WTC11 (cell line): ENCODE data around the gene C14orf132. TPM values are rescaled to one million over a fixed set of nuclear protein-coding genes. Genes with fewer than 3 reads are reported as not detected.

ENCODE experiments used
- ATAC-seq: fragments of 200-7000 bp; cut with Tn5 transposase; 2 replicates; pipeline ENCODE4 v1.10.0; 2021; ENCODE audit warnings: mild to moderate bottlenecking, moderate library complexity
- CTCF ChIA-PET: fragments of 300-600 bp; sonication (Branson Sonifier 250); formaldehyde crosslinking; loops from one replicate; lab custom pipeline; 2021; ENCODE audit warnings: antibody characterized with exemption; lab: Charles Lee
- POLR2A ChIA-PET: fragments of 350-600 bp; sonication (Branson Sonifier 250); formaldehyde crosslinking; loops from one replicate; lab custom pipeline; 2021; ENCODE audit warnings: antibody characterized with exemption; lab: Charles Lee
- DNase-seq: peaks from one replicate; pipeline ENCODE4 v3.0.0; 2021; ENCODE audit warnings: low spot score
- H3K27ac Mint-ChIP-seq: 2 replicates; pipeline ENCODE4 v1.8.0; 2021; ENCODE audit warnings: mixed read lengths
- H3K27me3 Mint-ChIP-seq: 2 replicates; pipeline ENCODE4 v1.8.0; 2021; ENCODE audit warnings: low read depth, mild to moderate bottlenecking, moderate library complexity, mixed read lengths
- H3K36me3 Mint-ChIP-seq: 2 replicates; pipeline ENCODE4 v1.8.0; 2021; ENCODE audit warnings: mixed read lengths
- H3K4me1 Mint-ChIP-seq: 2 replicates; pipeline ENCODE4 v1.8.0; 2022; ENCODE audit warnings: mixed read lengths
- H3K4me3 Mint-ChIP-seq: 2 replicates; pipeline ENCODE4 v1.8.0; 2021; ENCODE audit warnings: mild to moderate bottlenecking, moderate library complexity, mixed read lengths
- H3K9me3 Mint-ChIP-seq: 2 replicates; pipeline ENCODE4 v1.8.0; 2021; ENCODE audit warnings: mixed read lengths
- AFF4 ChIP-seq: sonication (generic); formaldehyde crosslinking; IDR thresholded peaks from 2 replicates; pipeline ENCODE4 v1.8.1; 2023; ENCODE audit warnings: mild to moderate bottlenecking, missing genetic modification reagents, borderline replicate concordance
- ERG ChIP-seq: fragments of 250-450 bp; sonication (Bioruptor Pico); IDR thresholded peaks from 2 replicates; pipeline ENCODE4 v1.8.0; 2021; ENCODE audit warnings: mild to moderate bottlenecking
- GABPB1 ChIP-seq: sonication (generic); formaldehyde crosslinking; IDR thresholded peaks from 2 replicates; pipeline ENCODE4 v1.8.1; 2023; ENCODE audit warnings: mild to moderate bottlenecking, missing genetic modification reagents
- GTF2I ChIP-seq: fragments of 250-450 bp; sonication (Bioruptor Pico); conservative IDR thresholded peaks from 2 replicates; pipeline ENCODE4 v1.4.0; 2021; ENCODE audit warnings: mild to moderate bottlenecking
- NFATC4 ChIP-seq: fragments of 250-450 bp; sonication (Bioruptor Pico); IDR thresholded peaks from 2 replicates; pipeline ENCODE4 v1.9.0; 2021; ENCODE audit warnings: mild to moderate bottlenecking
- NR2C2 ChIP-seq: sonication (generic); formaldehyde crosslinking; IDR thresholded peaks from 2 replicates; pipeline ENCODE4 v1.8.0; 2022; ENCODE audit warnings: mild to moderate bottlenecking, missing genetic modification reagents
- PREB ChIP-seq: sonication (generic); formaldehyde crosslinking; IDR thresholded peaks from 2 replicates; pipeline ENCODE4 v1.8.1; 2022; ENCODE audit warnings: mild to moderate bottlenecking, missing genetic modification reagents, moderate library complexity, borderline replicate concordance
- PRRX2 ChIP-seq: fragments of 250-450 bp; sonication (Bioruptor Pico); IDR thresholded peaks from 2 replicates; pipeline ENCODE4 v1.8.0; 2021; ENCODE audit warnings: mild to moderate bottlenecking
- SMAD3 ChIP-seq: sonication (generic); formaldehyde crosslinking; IDR thresholded peaks from 2 replicates; pipeline ENCODE4 v1.8.0; 2022; ENCODE audit warnings: missing genetic modification reagents, mild to moderate bottlenecking, borderline replicate concordance
- STAT6 ChIP-seq: sonication (generic); formaldehyde crosslinking; conservative IDR thresholded peaks from 2 replicates; pipeline ENCODE4 v1.8.1; 2023; ENCODE audit warnings: mild to moderate bottlenecking, low read depth, missing genetic modification reagents, moderate library complexity
- TCF7 ChIP-seq: sonication (generic); formaldehyde crosslinking; IDR thresholded peaks from 2 replicates; pipeline ENCODE4 v1.8.0; 2022; ENCODE audit warnings: mild to moderate bottlenecking, low read depth, missing genetic modification reagents, moderate library complexity
- ZNF317 ChIP-seq: sonication (generic); formaldehyde crosslinking; IDR thresholded peaks from 2 replicates; pipeline ENCODE4 v1.8.1; 2023; ENCODE audit warnings: low read depth, mild to moderate bottlenecking, moderate library complexity, missing genetic modification reagents, borderline replicate concordance
- total RNA-seq: library from RNA; stranded (reverse); gene quantifications from 3 replicates; pipeline ENCODE4 v1.2.3, GENCODE V29; 2021
- TF ChIP-seq, protein P1 (sequence below): sonication (generic); formaldehyde crosslinking; IDR thresholded peaks from 2 replicates; pipeline ENCODE4 v1.8.0; 2022; ENCODE audit warnings: mild to moderate bottlenecking, missing genetic modification reagents
- TF ChIP-seq, protein P2 (sequence below): sonication (generic); formaldehyde crosslinking; IDR thresholded peaks from 2 replicates; pipeline ENCODE4 v1.8.1; 2023; ENCODE audit warnings: mild to moderate bottlenecking, moderate library complexity, missing genetic modification reagents

C14orf132 gene
- total RNA-seq, 1 experiment from 2014 or later = 14.1 TPM

DNA sequence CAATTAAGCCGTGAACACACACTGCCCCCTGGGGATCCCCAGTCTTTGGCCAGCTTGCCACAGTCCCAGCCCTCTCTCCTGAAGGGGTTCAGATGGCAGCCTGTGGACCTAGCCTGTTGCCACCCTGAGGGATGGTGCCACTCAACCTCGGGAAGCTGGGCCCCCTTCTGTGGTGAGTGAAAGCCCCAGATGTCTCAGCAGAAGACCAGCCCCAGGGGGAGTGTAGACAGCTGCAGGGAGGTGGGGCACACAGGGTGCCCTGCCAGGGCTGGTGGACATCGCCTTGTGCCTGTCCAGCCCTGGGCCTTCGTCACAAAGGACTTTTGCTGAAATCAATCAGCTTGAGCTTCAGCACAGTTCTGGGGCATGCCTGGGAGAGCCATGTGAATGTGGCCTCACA, 32.4 kb downstream of the C14orf132 start:
- ChIA-PET POLR2A (no interaction called here), CTCF (interaction anchor here (1.3 to 1.7 kb wide), 2 partner anchors 27 to 29 kb away, joined by 5 read pairs; no protein-coding TSS in a partner anchor)
- Mint-ChIP-seq H3K27me3 (no peaks in the 10 kb centered on the region), H3K4me1 (no peaks in the 10 kb centered on the region), H3K27ac (no peak overlapping the region), H3K36me3 (0 out of 2 replicates have a peak, but pooled peaks cover 3% of the 10 kb centered on the region), H3K9me3 (peaks cover 7% of the 10 kb centered on the region), H3K4me3 (no peak overlapping the region)
- no peak for DNase-seq
- ATAC-seq = no peak
- TF ChIP-seq, protein P1, sequence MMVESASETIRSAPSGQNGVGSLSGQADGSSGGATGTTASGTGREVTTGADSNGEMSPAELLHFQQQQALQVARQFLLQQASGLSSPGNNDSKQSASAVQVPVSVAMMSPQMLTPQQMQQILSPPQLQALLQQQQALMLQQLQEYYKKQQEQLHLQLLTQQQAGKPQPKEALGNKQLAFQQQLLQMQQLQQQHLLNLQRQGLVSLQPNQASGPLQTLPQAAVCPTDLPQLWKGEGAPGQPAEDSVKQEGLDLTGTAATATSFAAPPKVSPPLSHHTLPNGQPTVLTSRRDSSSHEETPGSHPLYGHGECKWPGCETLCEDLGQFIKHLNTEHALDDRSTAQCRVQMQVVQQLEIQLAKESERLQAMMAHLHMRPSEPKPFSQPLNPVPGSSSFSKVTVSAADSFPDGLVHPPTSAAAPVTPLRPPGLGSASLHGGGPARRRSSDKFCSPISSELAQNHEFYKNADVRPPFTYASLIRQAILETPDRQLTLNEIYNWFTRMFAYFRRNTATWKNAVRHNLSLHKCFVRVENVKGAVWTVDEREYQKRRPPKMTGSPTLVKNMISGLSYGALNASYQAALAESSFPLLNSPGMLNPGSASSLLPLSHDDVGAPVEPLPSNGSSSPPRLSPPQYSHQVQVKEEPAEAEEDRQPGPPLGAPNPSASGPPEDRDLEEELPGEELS = no peak
- no peak for TF ChIP-seq ERG (CRISPR knock-in tag)
- no peak for TF ChIP-seq NFATC4 (CRISPR knock-in tag)
- TF ChIP-seq GTF2I = no peak
- no peak for TF ChIP-seq ZNF317 (CRISPR knock-in tag)
- TF ChIP-seq NR2C2 = no peak
- TF ChIP-seq, protein P2, sequence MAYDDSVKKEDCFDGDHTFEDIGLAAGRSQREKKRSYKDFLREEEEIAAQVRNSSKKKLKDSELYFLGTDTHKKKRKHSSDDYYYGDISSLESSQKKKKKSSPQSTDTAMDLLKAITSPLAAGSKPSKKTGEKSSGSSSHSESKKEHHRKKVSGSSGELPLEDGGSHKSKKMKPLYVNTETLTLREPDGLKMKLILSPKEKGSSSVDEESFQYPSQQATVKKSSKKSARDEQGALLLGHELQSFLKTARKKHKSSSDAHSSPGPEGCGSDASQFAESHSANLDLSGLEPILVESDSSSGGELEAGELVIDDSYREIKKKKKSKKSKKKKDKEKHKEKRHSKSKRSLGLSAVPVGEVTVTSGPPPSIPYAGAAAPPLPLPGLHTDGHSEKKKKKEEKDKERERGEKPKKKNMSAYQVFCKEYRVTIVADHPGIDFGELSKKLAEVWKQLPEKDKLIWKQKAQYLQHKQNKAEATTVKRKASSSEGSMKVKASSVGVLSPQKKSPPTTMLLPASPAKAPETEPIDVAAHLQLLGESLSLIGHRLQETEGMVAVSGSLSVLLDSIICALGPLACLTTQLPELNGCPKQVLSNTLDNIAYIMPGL (CRISPR knock-in tag) = no peak
- TF ChIP-seq AFF4 (CRISPR knock-in tag) = no peak
- TF ChIP-seq GABPB1 (CRISPR knock-in tag) = no peak
- no peak for TF ChIP-seq STAT6 (CRISPR knock-in tag)
- no peak for TF ChIP-seq PREB (CRISPR knock-in tag)
- TF ChIP-seq TCF7 = no peak
- TF ChIP-seq SMAD3 = no peak
- no peak for TF ChIP-seq PRRX2
